HG03342 (cell line): ENCODE measurements around the gene C4BPA.

Experiments
- ATAC-seq: cut with Tn5 transposase; IDR thresholded peaks from one replicate; pipeline ENCODE4 v1.9.1; 2021; ENCODE audit warnings: mild to moderate bottlenecking, moderate library complexity; ENCODE audit not compliant: unreplicated experiment

C4BPA gene

DNA sequence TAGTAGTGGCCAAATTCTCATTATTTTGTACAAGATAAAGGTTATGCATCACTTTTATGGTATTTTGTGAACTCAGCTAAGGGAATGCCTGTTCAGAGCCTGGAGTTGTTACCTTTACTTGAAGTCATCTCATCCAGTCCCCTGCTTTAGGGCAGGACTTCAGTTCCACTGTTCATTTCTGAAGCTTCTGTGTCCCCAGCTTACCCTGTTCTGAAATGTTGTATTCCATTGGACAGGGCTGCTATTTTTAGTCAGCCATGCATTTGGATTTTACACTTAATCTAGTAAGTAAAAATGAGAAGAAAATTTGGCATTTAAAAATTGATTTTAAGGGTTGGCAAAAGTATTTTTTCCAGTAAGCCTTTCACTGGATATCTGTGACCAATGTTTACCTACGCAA, 27.0 kb upstream of the C4BPA start:
- no peak for ATAC-seq

GRCh38 chr1:207077470-207078377, 26.3 kb upstream of the C4BPA start:
- peak; percentile 70 for ATAC-seq

DNA sequence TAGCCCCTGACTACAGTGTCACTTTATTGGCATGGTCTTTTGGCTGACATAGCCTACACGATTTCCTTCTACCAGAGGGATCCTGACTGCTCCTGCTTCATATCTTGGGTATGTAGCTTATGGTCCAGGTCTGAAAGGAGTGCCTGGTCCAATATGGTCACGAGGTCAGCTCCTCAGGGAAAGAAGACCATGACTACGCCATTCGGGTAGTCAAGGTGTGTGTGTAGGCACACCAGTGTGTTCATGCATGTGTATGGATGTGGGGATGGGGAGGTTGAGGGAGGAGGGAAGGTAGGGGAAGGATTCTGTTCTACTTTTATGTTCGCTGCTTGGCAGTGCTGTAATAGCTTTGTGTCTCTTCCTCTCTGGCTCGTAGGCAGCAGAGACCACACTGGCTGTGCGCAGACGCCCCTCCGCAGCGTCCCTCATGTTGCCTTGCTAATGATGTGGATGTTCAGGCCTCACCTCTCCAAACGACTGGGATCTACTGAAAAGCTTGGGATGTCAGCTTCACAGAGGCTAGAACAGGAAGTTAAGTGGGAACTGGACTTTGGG, 25.4 kb upstream of the C4BPA start:
- no peak for ATAC-seq

- no peak for ATAC-seq
Observed at GRCh38 chr1:207079706-207080241, 24.3 kb upstream of the C4BPA start.

DNA sequence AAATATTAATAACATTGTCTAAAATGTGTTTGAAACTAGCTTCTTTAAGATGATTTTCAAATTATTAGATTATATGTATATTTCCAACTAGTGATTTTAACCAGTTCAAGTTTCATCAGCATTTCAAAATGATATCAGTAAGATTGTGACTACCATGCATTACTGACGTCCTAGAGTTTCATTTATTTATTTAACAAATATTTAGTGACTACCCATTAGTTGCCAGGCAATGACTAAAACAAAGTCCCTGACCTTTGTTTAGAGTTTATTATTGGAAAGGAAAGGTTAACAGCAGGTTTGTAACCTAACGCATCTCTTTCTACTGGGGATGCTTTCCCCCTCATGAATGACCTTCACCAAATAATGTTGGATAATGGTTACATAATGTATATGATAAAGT, 22.9 kb upstream of the C4BPA start:
- no peak for ATAC-seq

DNA sequence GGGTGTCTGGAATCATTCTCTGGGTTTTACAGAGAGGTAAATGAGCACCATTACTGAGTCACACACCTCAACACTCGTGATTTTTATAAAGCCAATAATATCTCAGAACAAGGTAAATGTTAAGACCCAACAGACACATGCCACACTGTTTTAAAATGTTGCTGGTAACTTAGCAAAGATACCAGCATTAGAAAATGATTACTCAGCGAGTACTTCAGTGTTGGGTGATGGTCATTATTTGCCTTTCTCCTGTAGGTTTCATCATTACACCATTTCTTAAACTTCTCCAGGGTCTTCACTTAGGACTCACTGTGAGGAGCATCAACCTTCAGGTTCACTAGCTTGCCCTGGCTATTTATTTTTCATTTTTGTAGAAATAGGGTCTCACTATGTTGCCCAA, 22.2 kb upstream of the C4BPA start:
- ATAC-seq: no peak

DNA sequence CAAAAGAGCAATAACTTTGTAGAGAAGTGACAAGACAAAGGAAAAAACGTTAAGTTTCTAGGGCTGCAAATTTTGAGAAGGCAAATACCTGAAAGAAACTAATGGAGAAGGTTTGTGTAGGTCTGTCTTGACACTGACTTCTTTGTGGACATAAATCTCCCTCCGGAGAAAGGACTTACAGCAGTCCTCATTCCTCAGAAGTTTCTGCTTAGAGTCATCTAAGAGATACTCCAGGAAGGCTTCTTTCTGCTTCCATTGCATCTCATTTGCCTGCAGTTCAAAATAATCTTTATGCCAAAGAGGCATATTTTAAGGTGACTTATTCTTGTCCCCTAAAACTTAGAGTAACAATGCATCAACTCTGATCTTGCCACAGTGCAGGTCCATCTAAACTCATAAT, 19.8 kb upstream of the C4BPA start:
- ATAC-seq: no peak

DNA sequence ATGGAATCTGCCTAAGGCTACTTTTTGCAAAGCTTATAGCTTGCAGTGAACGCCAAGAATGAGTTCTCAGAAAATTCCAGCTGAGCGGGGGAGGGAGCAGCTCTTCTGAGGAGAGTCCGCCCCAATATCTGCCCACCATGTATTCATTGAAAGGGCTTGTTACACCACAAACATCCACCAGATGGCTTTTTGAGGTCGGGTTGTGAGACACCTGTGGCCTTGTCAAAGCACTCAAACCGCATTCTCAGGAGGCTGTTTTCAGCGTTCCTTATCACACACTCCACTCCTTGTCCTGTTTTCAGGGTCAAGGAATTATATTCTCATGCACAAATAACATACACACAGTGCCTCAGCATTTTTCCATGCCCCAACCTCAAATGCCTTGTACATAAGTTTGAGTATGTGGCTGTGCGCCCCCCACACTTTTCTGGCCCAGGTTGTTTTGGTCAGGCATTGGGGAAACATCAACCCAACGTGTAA, 19.3 kb upstream of the C4BPA start:
- peak; percentile 70 for ATAC-seq

DNA sequence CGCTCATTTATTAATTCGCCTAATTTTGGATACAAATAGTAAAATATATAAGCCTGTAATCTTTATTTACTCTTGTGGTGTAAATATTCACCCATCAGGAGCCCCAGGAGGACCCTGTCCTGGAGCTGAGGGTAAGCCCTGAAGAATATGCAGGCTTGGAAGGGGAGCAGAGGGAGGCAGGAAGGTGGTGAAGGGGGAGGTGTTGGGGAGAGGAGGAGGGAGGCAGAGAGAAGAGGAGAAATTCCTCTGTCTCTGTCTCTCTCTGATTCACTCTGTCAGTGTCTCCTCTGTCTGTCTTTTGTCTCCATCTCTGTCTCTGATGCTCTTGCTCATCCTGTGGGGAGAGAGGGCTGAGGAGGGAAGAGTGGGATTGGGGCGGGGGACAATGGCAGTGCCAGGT, 18.1 kb upstream of the C4BPA start:
- ATAC-seq: no peak

DNA sequence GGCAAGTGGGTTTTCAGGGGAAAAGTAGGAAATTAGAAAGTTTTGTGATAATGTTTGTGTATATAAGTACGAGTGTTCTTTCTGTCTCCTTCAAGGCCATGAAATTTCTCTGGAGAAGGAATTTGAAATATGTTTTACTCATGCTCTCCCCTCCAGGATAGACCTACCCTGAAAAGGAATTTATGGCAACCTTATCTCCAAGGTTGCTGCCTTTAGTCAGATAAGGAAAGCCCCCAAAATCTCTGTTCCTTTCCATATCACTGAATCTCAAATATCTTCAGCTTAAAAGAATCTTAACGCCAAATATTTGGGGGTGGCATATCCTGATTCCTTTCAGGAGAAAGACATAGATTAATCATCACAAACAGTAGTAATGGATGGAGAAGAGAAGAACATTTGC, 15.9 kb upstream of the C4BPA start:
- no peak for ATAC-seq

DNA sequence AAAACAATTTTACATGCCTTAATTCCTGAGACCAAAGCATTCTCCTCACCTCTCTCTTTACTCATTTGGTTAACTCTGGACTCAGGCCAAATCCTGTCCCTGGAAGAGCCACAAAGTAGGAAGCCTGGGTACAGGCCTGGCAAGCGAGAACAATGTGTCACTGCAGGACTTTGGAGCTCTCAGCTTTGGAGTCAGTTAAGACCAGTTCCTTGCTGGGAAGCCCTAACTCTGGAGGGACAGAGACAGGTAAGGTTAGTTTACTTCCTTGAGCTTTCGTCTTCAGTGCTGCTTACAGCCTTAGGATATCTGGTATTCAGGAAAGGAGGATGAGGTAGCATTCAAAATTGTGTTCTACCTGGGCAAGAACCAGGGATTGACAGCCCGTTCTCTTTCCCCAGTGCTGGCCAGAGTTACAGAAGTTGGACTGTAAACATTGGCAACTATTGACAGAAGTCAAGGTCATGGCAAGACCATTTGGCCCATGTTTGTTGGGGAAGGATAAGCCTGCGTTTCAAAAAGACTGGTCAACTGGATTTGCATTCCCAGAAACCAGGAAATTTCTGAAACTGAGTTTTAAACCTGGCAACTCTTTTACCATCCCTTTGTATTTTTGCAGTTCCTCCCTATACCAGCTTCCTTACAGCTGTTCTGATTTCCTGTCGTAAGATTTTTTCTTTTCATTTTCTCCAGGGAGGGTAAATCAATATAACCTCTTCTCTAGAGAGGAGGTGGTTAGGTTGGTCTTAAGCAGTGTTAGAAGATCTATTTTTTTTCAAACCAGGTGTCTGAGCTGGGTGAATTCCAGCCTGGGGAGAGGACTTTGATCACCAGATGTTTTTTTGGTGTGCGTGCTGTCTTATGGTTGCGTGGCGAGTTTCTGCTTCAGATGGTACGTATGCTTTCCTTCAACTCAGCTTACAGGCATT, 15.1 kb upstream of the C4BPA start, which contains the start of gene C4BPB:
C4BPB (plus strand) TSS at position 160 of the 926 bp plus-strand sequence; CDS start at position 832, 672 bp downstream.
- no peak for ATAC-seq

GRCh38 chr1:207089627-207090355, 14.2 kb upstream of the C4BPA start:
- ATAC-seq: no peak

DNA sequence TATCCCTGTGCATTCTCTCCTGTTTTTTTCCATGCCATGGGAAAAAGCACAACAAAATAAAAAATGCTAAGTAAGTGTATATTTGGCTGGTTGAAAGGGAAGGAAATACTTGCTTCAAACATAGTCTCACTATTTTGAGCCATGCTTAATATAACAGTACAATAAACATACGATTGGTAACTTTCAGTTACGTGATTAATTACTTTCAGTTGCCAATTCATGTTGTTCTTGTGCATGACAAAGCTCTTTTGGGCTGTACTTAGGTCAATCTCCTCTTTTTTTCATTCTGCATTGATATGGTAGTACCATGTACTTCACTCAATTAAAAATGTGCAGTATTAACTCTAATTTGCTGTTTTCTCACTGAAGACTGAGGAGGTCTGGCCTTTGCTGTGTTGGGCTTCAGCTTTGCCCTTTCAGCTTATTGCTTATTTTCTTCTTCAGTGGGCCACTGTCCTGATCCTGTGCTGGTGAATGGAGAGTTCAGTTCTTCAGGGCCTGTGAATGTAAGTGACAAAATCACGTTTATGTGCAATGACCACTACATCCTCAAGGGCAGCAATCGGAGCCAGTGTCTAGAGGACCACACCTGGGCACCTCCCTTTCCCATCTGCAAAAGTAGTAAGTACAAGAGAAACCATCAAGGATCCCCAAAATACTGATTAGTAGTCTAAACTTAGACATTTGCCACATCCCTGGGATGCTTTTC, 12.7 kb upstream of the C4BPA start:
- no peak for ATAC-seq

GRCh38 chr1:207093944-207094343, 10.1 kb upstream of the C4BPA start:
- ATAC-seq: no peak

DNA sequence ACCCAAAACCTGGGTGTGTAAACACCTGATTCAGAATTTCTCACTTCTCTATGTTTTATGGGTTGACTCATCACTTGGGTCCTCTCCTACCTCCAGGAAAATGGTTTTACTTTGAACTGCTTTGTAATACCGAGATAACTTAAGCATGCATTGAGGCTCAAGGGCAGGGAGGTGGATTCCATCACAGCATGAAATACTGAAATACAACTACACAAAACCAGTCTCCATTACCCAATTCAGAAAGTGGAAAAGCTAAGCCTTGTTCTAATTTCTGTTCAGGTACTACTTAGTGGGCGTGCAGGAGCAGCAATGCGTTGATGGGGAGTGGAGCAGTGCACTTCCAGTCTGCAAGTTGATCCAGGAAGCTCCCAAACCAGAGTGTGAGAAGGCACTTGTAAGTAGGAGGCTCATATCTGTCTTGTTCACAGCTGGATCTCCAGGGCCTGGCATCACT, 6.1 kb upstream of the C4BPA start:
- peak; percentile 74 for ATAC-seq

DNA sequence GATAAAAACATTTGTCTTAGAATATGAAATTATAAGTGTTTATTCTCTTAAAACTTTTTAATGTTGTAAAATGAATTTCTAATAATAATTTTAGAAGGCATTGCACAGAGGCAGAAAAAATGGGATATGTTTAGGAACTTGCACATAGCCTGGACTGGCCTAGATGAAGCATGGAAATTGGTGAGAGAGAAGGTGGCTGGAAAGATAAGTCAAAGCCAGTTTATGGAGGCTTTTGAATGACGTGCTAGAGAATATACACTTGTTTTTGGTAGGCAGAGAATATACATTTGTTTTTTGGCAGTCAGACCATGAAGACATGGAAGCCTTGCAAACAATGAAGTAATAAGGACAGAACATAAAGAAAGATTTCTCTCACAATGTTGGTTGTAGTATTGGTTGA, 2.3 kb upstream of the C4BPA start:
- no peak for ATAC-seq

DNA sequence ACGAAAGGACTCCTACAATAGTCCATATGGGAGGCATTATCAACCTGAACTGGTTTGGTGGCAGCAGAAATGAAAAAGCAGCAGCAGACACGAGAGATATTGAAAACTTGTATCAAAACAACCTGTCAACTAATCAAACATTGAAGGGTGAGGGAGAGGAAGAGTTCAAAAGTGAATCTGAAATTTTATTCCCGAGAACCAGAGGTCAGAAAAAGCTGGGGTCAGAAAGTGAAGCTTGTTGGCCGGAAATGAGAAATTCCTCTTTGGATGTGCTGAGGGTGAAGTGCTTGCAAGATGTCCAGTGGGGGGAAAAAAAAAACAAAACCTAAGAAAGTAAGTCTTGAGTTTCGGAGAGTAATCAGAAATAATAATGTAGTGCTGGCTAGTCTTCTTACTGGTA, 1.9 kb upstream of the C4BPA start:
- no peak for ATAC-seq

DNA sequence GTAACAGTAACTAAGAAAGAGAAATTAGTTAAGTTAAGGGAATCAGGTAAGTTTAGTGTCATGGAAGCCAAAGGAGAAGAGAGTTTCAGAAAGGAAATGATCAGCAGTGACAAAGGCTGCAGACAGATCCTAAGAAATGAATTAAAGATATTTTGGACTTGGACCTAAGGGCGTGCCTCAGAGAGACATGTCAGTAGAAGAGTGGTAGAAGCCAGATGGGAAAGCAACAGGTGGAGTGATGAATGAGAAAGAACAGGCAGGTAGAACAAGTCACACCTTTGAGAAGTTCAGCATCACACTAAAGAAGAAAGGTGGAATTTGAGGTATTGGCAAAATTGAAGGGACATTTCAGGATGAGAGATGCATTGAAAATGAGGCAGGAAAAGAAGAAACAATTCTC, 1.4 kb upstream of the C4BPA start:
- no peak for ATAC-seq

DNA sequence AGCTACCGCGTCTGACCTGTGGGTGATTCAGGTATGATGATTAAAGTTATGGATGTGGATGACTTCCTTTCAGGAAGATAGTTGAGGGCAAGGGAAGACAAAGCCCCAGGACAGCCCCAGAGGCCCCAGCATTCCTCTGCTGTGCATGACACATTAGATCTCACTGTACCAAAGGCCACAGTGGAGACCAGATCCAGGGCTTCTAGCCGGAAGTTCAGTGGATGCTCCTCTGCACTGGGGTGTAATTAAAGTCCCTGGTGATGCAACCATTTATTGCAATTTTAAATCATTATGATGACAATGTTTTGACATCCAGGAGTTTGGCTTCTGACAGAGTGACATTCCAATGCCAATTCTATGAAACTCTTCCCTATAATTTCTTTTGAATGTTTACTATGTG, 5.0 kb downstream of the C4BPA start:
- no peak for ATAC-seq
